Stimulated activated CD4-positive, alpha-beta T cell treated with anti-CD3 and anti-CD28 coated beads, Interleukin-2, amount 100 ng/mL, for 48 hours (primary cell): Measurements from ENCODE around the gene SRSF10.
"Not testable (repeated sequence)": the region's sequence is repeated elsewhere in the genome, so short reads cannot be mapped to it uniquely, and the experiment has no call there.

Experiments
- DNase-seq, 2 donors: peaks; one replicate each; pipeline ENCODE4 v3.0.0-alpha.2; 2020

SRSF10 gene

GRCh38 chr1:23979881-23980727, at the start of gene SRSF10:
TSS of gene SRSF10 (minus strand) at chr1:23980327. CDS start at chr1:23980255, 72 bp downstream.
- peak; percentile 93 to 95 for DNase-seq

GRCh38 chr1:24027838-24028468, 47.8 kb upstream of the SRSF10 start:
- DNase-seq: no peak

DNA sequence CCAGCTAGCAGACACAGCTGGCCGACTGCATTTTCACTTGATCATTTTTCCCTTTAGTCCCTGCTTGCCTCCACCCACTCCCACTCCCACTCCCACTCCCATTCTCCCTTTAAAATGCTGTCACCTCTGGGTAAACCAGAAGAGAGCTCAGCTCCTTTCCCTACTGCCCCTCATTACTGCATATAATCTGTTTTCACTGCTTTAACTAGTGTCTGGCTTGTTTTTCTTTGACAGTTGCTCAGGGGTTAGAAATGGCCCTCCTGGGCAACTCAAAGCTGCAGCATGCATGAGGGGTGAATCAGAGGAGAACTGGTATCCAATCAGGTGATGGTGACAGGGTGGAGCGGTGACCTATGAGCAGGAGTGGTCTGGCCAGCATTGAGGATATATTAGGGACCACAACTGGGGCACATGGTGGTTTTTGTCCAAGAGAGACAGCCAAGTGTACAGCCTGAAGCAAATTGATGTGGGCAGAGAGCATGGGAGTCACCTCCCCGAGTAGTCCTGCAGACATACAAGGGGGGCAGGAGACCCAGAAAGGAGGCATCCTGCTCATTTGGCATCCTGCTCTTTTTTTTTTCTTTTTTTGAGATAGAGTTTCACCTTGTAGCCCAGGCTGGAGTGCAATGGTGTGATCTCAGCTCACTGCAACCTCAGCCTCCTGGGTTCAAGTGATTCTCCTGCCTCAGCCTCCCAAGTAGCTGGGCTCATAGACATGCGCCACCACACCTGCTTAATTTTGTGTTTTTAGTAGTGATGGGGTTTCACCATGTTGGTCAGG, 42.6 kb upstream of the SRSF10 start:
- no peak for DNase-seq

DNA sequence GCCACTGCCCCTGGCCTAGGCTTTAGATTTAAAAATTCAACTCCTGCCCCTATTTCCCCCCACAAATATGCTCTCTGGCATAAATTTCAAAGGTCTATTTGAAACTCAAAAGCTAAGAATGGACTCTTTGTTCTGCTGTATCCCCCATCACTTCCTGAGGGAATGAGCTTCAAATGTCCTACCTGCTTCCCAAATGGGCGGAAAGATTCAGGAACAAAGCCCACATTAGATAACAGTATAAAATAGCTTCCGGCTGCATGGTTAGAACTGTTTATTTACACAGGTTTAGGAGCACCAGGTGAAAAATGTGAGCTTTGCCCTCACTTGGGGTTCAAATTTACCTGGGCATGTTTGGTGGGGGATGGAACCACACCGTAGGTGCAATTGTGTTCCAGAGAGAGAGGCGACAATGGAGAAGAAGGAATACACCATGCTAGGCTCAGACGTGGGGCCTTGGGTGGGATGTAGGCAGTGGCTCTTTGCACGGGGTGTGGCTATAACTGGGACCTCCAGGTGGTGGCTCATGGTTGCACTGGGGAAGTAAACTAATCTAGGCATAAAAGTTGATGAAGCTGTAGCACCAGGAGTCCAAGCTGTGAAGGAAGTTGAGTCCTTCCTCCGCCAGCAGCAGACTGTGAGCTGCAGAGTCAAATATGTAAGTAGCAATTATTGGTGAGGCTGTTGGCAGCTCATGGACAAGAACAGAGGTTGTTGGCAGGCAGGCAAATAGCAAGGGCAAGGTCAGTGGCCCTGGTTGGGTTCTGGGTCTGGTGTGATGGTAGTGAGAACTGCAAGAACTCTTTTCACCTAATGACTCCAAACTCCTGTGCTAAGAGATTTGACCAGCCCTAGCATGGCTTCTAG, 41.5 kb upstream of the SRSF10 start:
- DNase-seq: no peak

DNA sequence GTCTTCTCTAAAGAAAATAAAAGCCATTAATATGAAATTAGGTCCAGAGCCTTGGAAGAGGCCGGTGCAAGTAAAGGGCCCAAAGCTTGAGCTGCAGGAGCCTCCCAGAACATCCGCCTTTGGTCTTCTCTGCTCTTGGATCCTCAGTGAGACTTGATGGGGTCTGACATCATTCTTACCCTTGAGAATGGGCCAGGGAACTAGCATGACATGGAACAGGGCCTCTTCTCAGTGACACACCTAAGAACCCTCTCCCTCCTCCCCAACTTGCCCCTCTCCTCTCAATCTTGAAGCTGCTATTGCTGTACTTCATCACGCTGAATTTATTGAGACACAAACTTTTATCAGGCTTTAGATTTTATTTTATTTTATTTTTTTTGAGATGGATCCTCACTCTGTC, 40.3 kb upstream of the SRSF10 start:
- no peak for DNase-seq

DNA sequence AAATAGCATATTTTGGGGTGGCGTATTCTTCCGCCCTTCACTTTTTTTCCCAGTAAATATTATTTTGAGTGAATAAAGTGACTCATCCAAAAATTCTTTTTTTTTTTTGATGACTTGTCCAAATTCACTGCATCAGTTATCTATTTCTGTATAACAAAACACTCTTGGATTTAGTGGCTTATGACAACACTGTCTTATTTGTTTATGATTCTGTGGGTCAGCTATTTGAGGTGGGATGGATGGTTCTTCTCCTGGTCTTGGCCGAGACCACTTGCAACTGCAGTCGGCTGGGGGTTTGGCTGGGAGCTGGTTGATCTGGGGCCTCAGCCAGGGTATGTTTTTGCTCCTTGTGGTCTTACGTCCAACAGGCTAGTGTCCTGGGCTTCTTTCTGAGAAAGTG, 39.9 kb upstream of the SRSF10 start:
- DNase-seq: no peak

DNA sequence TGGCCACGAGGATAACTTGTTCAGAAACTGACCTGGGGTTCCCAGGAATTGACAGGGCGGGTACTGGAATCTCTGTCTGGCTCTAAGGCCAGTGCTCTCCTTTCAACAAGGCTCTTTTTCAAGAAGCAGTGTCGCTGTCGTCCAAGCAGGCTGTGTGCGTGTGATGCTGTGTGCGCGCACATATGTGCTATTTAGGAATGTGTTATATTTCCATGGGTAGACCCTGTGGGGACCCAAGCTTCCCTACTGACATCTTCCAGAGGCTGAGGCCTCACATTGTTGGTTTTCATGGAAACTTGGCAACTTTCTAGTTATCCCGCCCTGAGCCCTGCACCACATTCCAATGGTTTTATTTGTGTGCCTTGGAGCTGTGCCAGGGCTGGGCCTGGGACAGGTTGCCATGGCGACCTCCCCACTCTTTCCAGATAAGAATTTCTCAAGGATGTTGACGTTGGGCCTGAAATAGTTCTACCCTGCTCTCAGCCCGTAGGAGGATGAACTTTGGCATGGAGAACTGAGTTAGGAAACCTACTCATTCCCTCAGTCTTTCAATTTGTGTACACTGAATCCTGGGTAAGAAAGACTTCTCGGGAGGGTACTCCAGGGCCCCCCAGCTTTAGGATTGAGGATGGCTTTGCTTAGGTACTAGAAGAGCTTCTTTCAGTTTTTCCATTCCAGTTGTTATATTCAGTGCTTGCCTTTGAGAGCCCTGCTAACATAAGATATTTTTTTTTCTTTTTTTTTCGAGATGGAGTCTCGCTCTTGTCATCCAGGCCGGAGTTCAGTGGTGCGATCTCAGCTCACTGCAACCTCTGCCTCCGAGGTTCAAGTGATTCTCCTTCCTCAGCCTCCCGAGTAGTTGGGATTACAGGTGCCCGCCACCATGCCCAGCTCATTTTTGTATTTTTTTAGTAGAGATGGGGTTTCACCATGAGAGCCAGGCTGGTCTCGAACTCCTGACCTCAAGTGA, 38.8 kb upstream of the SRSF10 start:
- DNase-seq: no peak

GRCh38 chr1:24015221-24016210, 35.4 kb upstream of the SRSF10 start:
- DNase-seq: no peak

GRCh38 chr1:24012878-24013277, 32.8 kb upstream of the SRSF10 start:
- DNase-seq: not testable (repeated sequence)

DNA sequence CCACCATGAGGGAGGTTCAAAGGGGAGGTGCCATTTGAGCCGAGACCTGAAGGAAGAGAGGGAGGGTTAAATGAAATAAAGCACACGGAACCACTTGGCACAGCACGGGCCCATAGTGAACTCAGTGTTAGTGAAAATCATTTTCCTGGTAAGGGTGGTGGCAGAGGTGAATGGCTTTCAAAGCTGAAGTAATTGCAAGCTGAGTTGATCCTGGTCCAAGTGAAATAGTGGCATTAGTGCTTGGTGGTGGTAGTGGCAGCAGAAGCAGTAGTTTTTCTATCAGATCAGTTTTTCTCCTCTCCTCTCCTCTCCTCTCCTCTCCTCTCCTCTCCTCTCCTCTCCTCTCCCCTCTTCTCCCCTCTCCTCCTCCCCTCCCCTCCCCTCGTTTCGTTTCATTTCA, 30.5 kb upstream of the SRSF10 start:
- no peak for DNase-seq

GRCh38 chr1:24009406-24009805, 29.3 kb upstream of the SRSF10 start:
- DNase-seq: no peak

DNA sequence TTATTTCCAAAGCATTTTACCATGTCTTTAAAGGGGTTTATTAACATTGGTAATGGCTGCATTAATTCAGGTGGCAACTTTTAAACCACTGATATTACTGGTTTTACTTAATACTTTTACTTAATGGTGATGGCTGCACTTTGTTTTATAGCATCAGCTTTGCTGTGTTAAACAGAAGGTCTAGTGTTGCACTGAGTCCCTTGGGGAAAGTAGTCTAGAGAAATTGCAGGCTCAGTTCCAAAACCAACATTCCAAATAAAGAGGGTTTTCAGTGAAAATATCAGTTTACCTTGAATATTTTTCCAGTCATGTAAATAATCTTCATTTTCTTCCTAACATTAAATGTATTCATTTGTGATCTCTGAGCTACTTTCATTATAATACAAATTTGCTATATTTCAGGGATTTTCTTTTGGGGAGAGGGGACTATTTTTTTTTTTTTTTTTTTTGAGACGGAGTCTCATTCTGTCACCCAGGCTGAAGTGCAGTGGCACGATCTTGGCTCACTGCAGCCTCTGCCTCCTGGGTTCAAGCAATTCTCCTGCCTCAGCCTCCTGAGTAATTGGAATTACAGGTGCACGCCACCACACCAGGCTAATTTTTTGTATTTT, 28.6 kb upstream of the SRSF10 start:
- DNase-seq: not testable (repeated sequence)

DNA sequence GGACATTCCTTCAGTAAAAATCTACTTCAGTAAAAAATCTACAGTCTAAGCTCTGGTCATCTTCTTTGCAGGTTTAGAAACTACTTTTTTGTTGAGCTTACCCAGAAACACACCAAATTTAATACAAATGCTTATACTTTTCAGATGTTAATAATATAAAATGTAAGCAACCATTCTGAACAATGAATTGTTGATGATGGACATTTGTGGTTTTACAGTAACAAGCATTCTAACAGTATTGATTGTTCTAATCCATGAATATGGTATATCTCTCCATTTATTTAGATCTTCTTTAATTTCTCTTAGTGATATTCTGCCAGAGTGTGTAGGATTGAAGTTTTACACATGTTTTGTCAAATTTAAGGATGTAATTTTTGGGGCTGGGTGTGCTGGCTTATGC, 27.0 kb upstream of the SRSF10 start:
- DNase-seq: no peak

- DNase-seq: no peak
Measured at GRCh38 chr1:24005163-24005562, 25.0 kb upstream of the SRSF10 start.

DNA sequence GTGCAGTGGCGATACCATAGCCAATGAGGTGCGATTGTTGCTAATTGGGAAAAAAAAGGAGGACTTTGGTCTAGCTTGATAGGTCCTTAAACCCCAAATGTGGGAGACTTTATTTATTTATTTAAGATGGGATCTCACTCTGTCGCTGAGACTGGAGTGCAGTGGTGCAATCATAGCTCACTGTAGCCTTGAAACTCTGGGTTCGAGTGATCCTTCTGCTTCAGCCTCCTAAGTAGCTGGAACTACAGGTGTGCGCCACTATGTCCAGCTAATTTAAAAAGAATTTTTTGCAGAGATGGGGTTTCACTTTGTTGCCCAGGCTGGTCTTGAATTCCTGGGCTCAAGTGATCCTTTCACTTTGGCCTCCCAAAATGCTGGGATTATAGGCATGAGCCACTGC, 24.0 kb upstream of the SRSF10 start:
- no peak for DNase-seq

GRCh38 chr1:24003331-24003972, 23.3 kb upstream of the SRSF10 start:
- DNase-seq: no peak

DNA sequence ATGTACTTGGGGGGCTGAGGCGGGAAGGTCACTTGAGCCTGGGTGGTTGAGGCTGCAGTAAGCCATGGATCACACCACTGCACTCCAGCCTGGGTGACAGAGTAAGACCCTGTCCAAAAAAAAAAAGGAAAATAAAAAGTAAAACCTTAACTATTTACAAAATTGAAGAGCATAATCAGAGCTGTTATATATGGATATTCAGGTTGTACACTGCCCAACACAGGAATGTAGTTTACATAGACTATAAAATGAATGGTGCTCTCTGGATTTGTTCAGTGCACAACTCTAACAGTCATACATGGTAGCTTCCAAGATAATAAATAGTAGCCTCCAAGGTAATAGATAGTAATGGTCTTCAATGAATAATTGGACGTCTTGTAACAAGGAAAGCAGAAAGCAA, 22.6 kb upstream of the SRSF10 start:
- no peak for DNase-seq

DNA sequence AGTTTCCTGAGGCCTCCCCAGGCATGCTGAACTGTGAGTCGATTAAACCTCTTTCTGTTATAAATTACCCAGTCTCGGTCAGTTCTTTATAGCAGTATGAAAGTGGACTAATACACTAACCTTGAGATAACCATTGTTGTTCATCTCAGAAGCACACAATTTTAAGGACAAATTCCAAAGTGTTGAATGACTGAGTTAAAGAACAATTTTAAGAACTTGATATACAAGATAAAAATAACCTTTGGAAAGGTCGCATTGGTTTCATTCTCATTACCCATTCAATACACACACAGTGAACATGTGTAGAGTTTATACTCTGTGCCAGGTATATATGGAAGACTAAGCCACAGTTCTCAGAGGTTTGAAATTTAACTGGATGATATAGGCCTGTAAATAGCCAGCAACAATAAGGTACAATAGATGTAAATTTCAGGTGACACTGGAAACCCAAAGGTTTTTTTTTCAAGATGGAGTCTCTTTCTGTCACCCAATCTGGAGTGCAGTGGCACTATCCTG, 19.1 kb upstream of the SRSF10 start:
- DNase-seq: no peak

DNA sequence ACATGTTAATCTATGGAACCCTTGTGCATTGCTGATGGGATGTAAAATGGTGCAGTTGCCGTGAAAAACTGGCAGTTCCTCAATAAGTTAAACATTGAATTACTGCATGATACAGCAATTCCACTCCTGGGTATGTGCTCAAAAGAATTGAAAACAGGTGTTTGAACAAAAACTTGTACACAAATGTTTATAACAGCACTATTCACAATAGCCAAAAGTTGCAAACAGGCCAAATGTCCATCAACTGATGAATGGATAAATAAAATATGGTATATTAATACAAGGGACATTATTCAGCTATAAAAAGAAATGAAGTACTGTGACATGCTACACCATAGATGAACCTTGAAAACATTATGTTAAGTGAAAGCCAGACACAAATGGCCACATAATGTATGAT, 17.7 kb upstream of the SRSF10 start:
- no peak for DNase-seq
